Urothelium cell line (cell line): Measurements from ENCODE around the gene SIDT1.

Experiments
- DNase-seq: peaks from one replicate; pipeline ENCODE4 v3.0.0; 2011; ENCODE audit warnings: low spot score, mixed read lengths
- FAIRE-seq: peaks from 2 replicates; lab custom pipeline; 2011; peaks lifted over from hg19 to GRCh38; lab: Jason Lieb, UNC

SIDT1 gene

GRCh38 chr3:113541519-113541918 is 9.2 kb downstream of the SIDT1 start:
- DNase-seq (no peak), FAIRE-seq (no peak)

DNA sequence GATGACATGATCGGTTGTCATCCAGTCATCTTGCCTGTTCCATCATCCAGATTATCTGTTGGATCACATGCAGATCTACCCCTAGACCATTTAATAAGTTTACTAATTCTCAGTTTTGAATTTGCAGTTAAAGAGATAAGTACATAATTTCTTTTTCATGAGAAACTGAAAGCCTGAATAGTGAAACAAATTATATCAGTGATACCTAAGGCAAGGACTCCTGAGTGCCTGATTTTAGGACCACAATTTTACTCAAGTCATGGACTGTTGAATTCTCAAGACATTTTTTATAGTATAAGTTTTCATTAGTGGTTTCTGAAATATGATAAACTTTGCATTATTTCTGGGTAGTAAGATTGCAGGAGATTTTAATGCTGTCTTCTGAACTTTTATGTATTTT is 13.2 kb downstream of the SIDT1 start:
- DNase-seq, result no peak
- FAIRE-seq, result no peak

- DNase-seq, result no peak
- FAIRE-seq, result no peak
Measured at GRCh38 chr3:113546414-113546893, 14.1 kb downstream of the SIDT1 start.

- FAIRE-seq (no peak), DNase-seq (no peak)
Measured at GRCh38 chr3:113548501-113548900, 16.1 kb downstream of the SIDT1 start.

DNA sequence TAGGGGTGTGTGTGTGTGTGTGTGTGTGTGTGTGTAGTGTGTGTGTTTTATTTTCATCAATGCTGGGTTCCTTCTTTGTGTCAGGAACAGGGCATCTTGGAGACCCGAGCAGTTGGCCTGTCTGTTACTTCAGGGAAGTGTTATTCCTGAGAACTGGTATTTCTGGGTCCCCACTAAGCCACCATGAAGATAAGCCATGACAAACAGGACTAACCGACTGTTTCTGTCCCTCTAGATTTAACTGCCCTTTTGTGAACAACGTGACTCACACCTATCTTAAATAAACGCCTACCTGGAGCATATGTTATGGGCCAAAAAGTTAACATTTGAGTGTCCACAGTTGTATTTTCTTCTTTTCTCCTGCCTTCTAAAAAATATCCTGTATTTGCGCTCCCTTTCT is 19.5 kb downstream of the SIDT1 start:
- DNase-seq (no peak), FAIRE-seq (no peak)

- DNase-seq, result no peak
- FAIRE-seq, result no peak
Measured at GRCh38 chr3:113552851-113553250, 20.5 kb downstream of the SIDT1 start.

DNA sequence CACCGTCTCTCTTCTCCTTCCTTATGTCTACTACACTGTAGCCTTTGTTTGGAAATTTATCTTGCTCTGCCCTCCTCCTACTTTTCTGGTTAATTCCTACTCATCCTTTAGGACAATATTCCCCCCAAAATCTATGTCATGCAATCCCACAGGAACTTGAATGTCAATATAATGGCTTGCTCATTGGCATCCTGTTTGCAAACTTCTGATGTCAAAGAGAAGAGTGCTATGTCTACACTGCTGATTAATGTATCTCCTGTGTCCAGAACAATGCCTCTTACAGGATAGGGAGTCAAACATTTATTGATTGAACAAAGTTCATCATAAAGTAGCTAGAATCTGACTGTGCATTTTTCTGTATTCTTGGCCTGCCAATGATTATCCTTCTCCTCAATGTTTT is 22.8 kb downstream of the SIDT1 start:
- no peak for FAIRE-seq
- no peak for DNase-seq

- DNase-seq (no peak), FAIRE-seq (no peak)
Measured at GRCh38 chr3:113556316-113556945, 24.1 kb downstream of the SIDT1 start.

GRCh38 chr3:113556946-113557335 is 24.6 kb downstream of the SIDT1 start:
- FAIRE-seq (no peak), DNase-seq (no peak)

DNA sequence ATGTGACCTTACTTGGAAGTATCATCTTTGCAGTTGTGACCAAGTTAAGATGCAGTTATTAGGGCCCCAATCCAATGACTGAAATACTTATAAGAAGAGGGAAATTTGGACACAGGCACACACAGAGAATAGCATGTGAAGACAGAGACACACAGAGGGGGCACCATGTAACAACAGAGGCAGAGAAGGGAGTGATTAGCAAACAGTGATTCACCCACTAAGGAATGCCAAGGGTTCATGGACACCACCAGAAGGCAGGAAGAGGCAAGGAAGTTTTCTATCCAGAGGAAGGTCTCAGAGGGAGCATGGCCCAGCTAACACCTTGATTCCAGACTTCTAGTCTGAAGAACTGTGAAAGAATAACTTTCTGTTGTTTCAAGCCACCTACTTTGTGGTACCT is 25.0 kb downstream of the SIDT1 start:
- FAIRE-seq (peak; percentile 92), DNase-seq (peak; percentile 70)

GRCh38 chr3:113559009-113559408 is 26.7 kb downstream of the SIDT1 start:
- no peak for FAIRE-seq
- DNase-seq, result no peak

GRCh38 chr3:113560271-113560670 is 27.9 kb downstream of the SIDT1 start:
- DNase-seq (no peak), FAIRE-seq (peak; percentile 81)

DNA sequence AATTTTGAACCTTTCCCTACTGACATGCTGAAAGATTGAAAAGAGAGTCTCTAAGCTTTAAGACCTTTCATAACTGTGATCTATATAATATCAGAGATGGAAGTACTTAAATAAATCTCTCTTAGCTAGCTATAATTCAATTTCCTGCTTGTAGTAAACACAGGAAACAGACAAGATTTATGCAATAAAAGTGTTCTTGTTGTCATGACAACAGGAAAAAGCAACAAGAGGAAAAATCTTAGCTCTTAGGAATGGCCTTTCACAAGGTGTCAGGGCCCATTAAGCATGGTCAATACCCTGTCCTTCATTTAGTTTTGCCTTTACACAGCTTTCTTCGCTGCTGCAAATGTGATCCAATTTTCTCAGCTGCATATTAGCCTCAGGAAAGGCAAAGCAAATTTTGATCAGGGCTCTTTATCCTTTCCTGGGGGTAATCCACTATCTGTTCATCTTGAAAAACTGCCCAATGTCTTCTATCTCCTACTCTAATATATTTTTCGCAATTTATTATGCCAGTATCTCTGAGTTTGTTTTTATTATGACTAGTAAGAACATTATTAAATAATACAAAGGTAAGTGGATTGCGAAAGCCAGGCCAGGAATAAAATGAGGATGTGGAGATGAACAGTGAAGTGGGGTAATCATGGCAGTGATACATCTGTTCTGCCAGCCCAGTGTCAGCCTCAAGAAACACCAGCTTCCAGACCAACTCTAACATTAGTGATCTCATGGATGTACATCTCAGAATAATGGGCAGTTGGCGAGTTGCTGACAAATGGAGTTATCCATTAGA is 28.7 kb downstream of the SIDT1 start:
- DNase-seq, result no peak
- FAIRE-seq, result no peak

DNA sequence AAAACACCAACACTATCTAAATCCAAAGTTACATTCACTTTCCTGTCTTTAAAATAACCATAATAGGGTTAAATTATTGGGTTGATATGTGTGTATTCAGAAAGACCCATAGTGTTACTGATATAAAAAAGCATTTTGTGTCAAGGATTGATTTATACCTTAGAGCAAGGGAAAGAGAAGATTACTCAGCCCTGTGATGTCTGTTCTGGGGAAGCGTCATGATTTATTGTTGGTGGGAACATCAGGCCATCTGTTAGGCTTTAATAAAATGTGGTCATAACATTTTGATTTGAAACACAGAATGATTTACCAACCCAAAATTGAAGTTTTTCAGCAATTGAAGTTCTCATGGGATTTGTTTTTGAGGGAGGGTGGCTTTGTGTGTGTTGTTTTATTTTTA is 33.2 kb downstream of the SIDT1 start:
- no peak for FAIRE-seq

GRCh38 chr3:113570158-113570557 is 37.8 kb downstream of the SIDT1 start:
- no peak for DNase-seq
- FAIRE-seq, result no peak

More for the DNA sequence above, 33.2 kb downstream of the SIDT1 start:
- no peak for DNase-seq

DNA sequence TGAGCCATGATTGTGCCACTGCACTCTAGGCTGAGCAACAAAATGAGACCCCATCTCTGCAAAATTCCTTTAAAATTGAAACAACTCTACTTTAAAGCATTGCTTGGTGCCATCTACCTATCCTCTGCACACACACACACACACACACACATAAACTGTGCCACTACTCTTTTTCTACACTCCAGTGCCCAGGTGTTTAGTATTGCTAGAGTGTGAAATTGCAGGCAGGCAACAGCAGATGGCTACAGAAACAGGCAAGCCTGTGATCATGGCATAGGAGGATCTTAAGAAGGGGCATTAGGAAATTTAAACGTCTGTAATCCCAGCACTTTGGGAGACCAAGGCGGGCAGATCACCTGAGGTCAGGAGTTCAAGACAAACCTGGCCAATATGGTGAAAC is 39.0 kb downstream of the SIDT1 start:
- peak; percentile 30 for FAIRE-seq

DNA sequence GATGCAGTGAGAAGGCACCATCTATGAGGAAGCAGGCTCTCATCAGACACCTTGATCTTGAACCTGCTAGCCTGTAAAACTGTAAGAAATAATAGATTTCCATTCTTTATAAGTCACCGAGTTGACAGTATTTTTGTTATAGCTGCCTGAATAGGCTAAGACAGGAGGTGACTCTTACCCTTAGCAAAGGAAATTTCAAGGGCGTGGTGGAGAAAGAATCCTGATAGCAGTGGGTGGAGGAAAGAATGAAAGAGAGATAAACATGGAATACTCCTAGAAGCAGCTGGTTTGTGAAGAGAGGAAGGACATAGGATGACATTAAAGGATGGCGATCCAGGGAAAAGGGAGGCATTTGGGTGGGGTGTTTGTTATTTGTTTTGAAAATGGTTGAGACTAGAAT is 41.4 kb downstream of the SIDT1 start:
- DNase-seq (no peak), FAIRE-seq (no peak)

More for the DNA sequence above, 39.0 kb downstream of the SIDT1 start:
- no peak for DNase-seq

- DNase-seq (no peak), FAIRE-seq (no peak)
Measured at GRCh38 chr3:113574213-113574612, 41.9 kb downstream of the SIDT1 start.

GRCh38 chr3:113575206-113575605 is 42.9 kb downstream of the SIDT1 start:
- DNase-seq (no peak), FAIRE-seq (no peak)

DNA sequence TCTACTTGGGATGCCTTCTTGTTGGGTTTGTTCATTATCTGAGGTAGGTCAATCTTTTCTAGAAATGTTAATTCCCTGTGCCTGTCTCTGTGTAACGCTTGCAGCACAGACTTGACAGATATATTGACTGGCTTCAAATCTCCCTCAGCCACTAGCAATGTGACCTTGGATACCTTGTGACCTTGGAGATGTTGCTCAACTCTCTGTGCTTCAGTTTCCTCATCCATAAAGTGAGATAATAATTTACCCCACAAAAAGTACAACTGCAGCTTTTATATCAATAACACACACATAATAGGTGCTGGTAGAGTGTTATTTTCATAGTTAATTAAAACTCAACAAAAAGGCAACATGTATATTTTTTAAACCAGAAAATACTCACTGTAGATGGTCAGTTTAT is 52.9 kb downstream of the SIDT1 start:
- FAIRE-seq, result no peak
- DNase-seq, result no peak

- no peak for FAIRE-seq
- no peak for DNase-seq
Measured at GRCh38 chr3:113585720-113586119, 53.4 kb downstream of the SIDT1 start.

DNA sequence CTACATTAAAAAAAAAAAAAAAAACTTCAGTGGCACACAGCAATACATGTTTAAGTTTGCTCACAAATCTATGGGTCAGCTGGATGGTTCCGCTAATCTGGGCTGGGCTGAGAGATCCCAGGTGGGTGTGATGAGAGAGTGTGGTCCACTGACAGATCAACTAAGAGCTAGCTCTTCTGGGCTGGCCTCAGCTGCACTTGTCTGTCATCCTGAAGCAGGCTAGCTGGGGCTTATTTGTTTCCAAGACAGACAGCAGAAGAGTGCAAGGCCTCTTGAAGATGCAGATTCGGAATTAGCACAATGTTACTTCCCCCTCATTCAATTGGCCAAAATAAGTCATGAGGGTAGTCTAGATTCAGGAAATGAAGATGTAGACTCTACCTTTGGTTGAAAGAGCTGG is 56.5 kb downstream of the SIDT1 start:
- DNase-seq (no peak), FAIRE-seq (no peak)
